Panc1 (cell line): Measurements from ENCODE around the gene TMEM218. TPM values are rescaled to one million over a fixed set of nuclear protein-coding genes. Genes with fewer than 3 reads are reported as not detected.

Experiments used
- ATAC-seq: fragments of 200-7000 bp; cut with Tn5 transposase; 2 replicates; pipeline ENCODE4 v1.9.1; 2020; ENCODE audit warnings: mild to moderate bottlenecking, moderate library complexity
- BruUV-seq: library from RNA; stranded (reverse); fragments of 400-500 nt; replicated peaks from 2 replicates; lab custom pipeline; 2021; lab: Mats Ljungman, UMichigan
- CTCF ChIA-PET: fragments of 300-600 bp; sonication (Branson Sonifier 250); formaldehyde crosslinking; loops from one replicate; lab custom pipeline; 2022; ENCODE audit warnings: antibody characterized with exemption; lab: Charles Lee
- POLR2A ChIA-PET: fragments of 300-600 bp; sonication (Branson Sonifier 250); formaldehyde crosslinking; loops from one replicate; lab custom pipeline; 2022; ENCODE audit warnings: antibody characterized with exemption; lab: Charles Lee
- DNase-seq: peaks from one replicate; pipeline ENCODE4 v3.0.0-alpha.2; 2010; ENCODE audit warnings: low read depth, low spot score
- H3K27ac ChIP-seq: 2 replicates; pipeline ENCODE4 v1.5.1; 2011; ENCODE audit warnings: mild to moderate bottlenecking, low read length, inconsistent platforms
- H3K27me3 ChIP-seq: fragments of 200-500 bp; sonication (Bioruptor generic); 2 replicates; pipeline ENCODE4 v1.6.0; 2014; ENCODE audit warnings: low read length, inconsistent platforms; ENCODE audit not compliant: control insufficient read depth, insufficient read depth
- H3K36me3 ChIP-seq: fragments of 200-500 bp; sonication (Bioruptor generic); 2 replicates; pipeline ENCODE4 v1.5.1; 2014; ENCODE audit warnings: inconsistent platforms, mild to moderate bottlenecking, low read length, moderate library complexity; ENCODE audit not compliant: control insufficient read depth, insufficient read depth
- H3K4me1 ChIP-seq: 2 replicates; pipeline ENCODE4 v1.5.1; 2011; ENCODE audit warnings: inconsistent platforms, mild to moderate bottlenecking, low read length, moderate library complexity; ENCODE audit not compliant: control insufficient read depth, insufficient read depth
- H3K4me3 ChIP-seq, 2 experiments: 2 replicates each; pipeline ENCODE4 v1.5.1; 2011 to 2012; ENCODE audit warnings: low read depth in 2 of 2, low read length in 2 of 2, mild to moderate bottlenecking in 2 of 2, inconsistent platforms in 1 of 2, moderate library complexity in 1 of 2
- H3K9me3 ChIP-seq: fragments of 200-500 bp; sonication (Bioruptor generic); 2 replicates; pipeline ENCODE4 v1.5.1; 2014; ENCODE audit warnings: low read depth, mild to moderate bottlenecking, inconsistent platforms, low read length, moderate library complexity; ENCODE audit not compliant: control insufficient read depth, insufficient read depth
- POLR2AphosphoS5 ChIP-seq: IDR thresholded peaks from 2 replicates; pipeline ENCODE4 v1.6.1; 2012; ENCODE audit warnings: mild to moderate bottlenecking, low read depth, low read length, moderate library complexity
- SIN3A ChIP-seq: IDR thresholded peaks from 2 replicates; pipeline ENCODE4 v1.6.1; 2012; ENCODE audit warnings: low read depth, mild to moderate bottlenecking, low read length, moderate library complexity, borderline replicate concordance; ENCODE audit not compliant: insufficient read depth
- TCF7L2 ChIP-seq: IDR thresholded peaks from 2 replicates; pipeline ENCODE4 v1.6.1; 2011; ENCODE audit warnings: mild to moderate bottlenecking, low read depth, low read length, inconsistent platforms
- in situ Hi-C: cut with HindIII; loops from 2 replicates; pipeline ENCODE4 v1.10.0; 2016; ENCODE audit warnings: low sequenced_read_pairs, low pct_unique_long_range_greater_than_20kb
- intact Hi-C: fragments of 100-400 bp; cut with micrococcal nuclease; formaldehyde crosslinking; loops from one replicate; pipeline ENCODE4 v1.10.0; 2022; ENCODE audit not compliant: unreplicated experiment
- total RNA-seq: library from RNA; stranded (reverse); gene quantifications from one replicate; pipeline ENCODE4 v1.2.1, GENCODE V29; 2021; ENCODE audit not compliant: unreplicated experiment
- TF ChIP-seq, protein P1 (sequence below), 2 experiments: IDR thresholded peaks; 2 replicates each; pipeline ENCODE4 v1.6.1; 2011 to 2012; ENCODE audit warnings: low read depth in 2 of 2, control low read depth in 1 of 2, low read length in 1 of 2, mild to moderate bottlenecking in 1 of 2, moderate library complexity in 1 of 2; ENCODE audit not compliant: insufficient read depth in 1 of 2
- TF ChIP-seq, protein P2 (sequence below): fragments of 450-650 bp; IDR thresholded peaks from 2 replicates; pipeline ENCODE4 v1.5.1; 2017; ENCODE audit warnings: mild to moderate bottlenecking

The TMEM218 gene
- total RNA-seq, 1 experiment from 2014 or later: 26.8 TPM

DNA sequence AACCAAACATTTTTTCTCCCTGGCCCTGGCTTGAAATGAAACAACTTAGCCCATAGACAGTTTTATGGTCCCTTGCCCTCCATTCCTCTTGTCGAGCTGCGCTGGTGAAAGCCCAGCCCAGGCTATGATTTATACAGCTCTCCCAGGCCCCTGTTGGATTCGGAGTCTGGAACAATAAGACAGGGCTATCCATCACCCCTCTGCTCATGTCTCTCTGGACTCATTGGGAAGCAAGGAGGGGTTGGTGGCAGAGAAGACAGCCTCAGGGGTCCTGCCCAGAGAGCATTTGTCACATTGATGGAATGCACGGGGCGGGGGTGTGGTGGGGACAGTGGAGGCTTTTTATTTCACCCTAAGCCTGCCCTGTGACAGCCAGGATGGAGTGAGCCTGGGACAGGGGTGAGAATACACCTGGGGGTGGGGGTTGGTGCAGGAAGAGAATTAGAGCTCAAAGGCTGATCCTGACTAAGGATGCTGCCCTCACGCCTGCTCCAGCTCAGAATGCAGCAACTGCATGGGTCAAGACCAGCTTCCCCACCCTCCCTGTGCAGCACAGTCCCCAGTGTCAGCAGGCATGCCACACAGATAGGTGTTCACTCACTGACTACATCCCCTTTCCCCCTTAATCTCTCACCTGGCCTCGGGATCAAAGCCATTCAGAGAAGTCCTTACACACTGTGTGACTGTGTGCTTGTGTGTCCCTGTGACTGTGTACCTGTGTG lies 43.1 kb upstream of the TMEM218 start:
- no peak for DNase-seq
- in situ Hi-C loops: no loop called here
- TF ChIP-seq TCF7L2 (no peak), POLR2AphosphoS5 (no peak), SIN3A (no peak)
- TF ChIP-seq, protein P1, sequence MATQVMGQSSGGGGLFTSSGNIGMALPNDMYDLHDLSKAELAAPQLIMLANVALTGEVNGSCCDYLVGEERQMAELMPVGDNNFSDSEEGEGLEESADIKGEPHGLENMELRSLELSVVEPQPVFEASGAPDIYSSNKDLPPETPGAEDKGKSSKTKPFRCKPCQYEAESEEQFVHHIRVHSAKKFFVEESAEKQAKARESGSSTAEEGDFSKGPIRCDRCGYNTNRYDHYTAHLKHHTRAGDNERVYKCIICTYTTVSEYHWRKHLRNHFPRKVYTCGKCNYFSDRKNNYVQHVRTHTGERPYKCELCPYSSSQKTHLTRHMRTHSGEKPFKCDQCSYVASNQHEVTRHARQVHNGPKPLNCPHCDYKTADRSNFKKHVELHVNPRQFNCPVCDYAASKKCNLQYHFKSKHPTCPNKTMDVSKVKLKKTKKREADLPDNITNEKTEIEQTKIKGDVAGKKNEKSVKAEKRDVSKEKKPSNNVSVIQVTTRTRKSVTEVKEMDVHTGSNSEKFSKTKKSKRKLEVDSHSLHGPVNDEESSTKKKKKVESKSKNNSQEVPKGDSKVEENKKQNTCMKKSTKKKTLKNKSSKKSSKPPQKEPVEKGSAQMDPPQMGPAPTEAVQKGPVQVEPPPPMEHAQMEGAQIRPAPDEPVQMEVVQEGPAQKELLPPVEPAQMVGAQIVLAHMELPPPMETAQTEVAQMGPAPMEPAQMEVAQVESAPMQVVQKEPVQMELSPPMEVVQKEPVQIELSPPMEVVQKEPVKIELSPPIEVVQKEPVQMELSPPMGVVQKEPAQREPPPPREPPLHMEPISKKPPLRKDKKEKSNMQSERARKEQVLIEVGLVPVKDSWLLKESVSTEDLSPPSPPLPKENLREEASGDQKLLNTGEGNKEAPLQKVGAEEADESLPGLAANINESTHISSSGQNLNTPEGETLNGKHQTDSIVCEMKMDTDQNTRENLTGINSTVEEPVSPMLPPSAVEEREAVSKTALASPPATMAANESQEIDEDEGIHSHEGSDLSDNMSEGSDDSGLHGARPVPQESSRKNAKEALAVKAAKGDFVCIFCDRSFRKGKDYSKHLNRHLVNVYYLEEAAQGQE (IDR thresholded peaks at IDR 0.05; ENCODE audit: insufficient read depth in 1 of 2, low read depth in 2 of 2, low read length in 1 of 2): no peak
- TF ChIP-seq, protein P2, sequence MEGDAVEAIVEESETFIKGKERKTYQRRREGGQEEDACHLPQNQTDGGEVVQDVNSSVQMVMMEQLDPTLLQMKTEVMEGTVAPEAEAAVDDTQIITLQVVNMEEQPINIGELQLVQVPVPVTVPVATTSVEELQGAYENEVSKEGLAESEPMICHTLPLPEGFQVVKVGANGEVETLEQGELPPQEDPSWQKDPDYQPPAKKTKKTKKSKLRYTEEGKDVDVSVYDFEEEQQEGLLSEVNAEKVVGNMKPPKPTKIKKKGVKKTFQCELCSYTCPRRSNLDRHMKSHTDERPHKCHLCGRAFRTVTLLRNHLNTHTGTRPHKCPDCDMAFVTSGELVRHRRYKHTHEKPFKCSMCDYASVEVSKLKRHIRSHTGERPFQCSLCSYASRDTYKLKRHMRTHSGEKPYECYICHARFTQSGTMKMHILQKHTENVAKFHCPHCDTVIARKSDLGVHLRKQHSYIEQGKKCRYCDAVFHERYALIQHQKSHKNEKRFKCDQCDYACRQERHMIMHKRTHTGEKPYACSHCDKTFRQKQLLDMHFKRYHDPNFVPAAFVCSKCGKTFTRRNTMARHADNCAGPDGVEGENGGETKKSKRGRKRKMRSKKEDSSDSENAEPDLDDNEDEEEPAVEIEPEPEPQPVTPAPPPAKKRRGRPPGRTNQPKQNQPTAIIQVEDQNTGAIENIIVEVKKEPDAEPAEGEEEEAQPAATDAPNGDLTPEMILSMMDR: no peak
- ChIA-PET POLR2A (no interaction called here), CTCF (no interaction called here)
- Histone ChIP-seq H3K36me3 (no peaks in the 10 kb centered on the region), H3K9me3 (no peaks in the 10 kb centered on the region), H3K4me3 (no peak overlapping the region), H3K27ac (no peak overlapping the region), H3K27me3 (peaks cover 20% of the 10 kb centered on the region), H3K4me1 (no peaks in the 10 kb centered on the region)
- intact Hi-C loops: no loop called here
- no TSS peak for BruUV-seq
- no peak for ATAC-seq

DNA sequence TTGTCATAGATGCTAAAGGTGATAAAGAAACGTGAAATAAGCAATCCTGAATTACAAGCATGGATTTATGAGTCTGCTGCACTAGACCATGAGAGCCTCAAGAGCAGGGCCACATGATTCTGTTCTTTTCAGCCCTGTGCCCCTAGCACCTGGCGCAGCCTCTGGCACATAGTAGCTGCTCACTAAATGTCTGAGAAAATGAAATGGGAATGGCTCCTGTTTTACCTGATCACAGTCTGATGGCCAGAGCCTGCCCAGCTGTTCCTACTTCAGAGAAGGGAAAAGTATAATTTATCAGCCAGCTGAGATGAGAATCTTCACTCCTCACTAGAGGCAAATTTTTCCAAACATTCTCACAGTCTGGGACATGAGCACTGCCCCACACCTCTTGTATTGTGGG lies 42.4 kb upstream of the TMEM218 start:
- ATAC-seq: peak; percentile 31; the same call in 1 of the 2 replicates
- Histone ChIP-seq H3K27ac (no peak overlapping the region), H3K36me3 (no peaks in the 10 kb centered on the region), H3K4me1 (no peaks in the 10 kb centered on the region), H3K4me3 (no peak overlapping the region), H3K27me3 (peaks cover 20% of the 10 kb centered on the region), H3K9me3 (no peaks in the 10 kb centered on the region)
- ChIA-PET POLR2A (no interaction called here), CTCF (interaction anchor here (0.6 kb wide), 1 partner anchor 239 kb away, joined by 7 read pairs; no protein-coding TSS in a partner anchor)
- no peak for DNase-seq
- intact Hi-C loops (no loop called here), in situ Hi-C loops (no loop called here)
- TF ChIP-seq POLR2AphosphoS5: no peak
- BruUV-seq: no TSS peak

DNA sequence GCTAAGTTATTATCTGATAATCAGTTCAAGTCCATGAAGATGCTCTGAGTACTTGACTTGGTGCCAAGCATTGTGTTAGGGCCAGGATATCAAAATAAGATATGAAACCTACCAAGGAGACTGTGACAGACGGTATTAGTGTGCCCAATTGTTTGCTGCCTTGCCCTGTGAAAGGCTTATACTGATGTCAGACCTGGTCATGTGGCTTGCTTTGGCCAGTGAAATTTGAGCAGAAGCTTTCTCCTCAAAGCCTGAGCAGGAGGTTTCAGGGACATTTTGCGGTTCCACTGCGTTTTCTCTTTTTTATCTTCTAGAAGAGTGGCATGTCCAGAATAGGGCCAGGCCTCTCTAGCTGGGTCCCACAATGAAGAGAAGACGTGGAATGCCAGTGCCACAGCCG lies 37.3 kb upstream of the TMEM218 start:
- no TSS peak for BruUV-seq
- in situ Hi-C loops (no loop called here), intact Hi-C loops (no loop called here)
- POLR2A ChIA-PET: no interaction called here
- ATAC-seq: no peak
- no peak for TF ChIP-seq TCF7L2
- TF ChIP-seq, protein P2: no peak
- no peak for TF ChIP-seq SIN3A
- no peak for TF ChIP-seq POLR2AphosphoS5
- Histone ChIP-seq H3K27me3 (peaks cover 11% of the 10 kb centered on the region), H3K36me3 (no peaks in the 10 kb centered on the region), H3K4me3 (no peak overlapping the region), H3K27ac (no peak overlapping the region), H3K4me1 (no peaks in the 10 kb centered on the region), H3K9me3 (no peaks in the 10 kb centered on the region)
- DNase-seq: no peak
- CTCF ChIA-PET: interaction anchor here (0.5 kb wide), 1 partner anchor 282 kb away, joined by 3 read pairs; no protein-coding TSS in a partner anchor
